HG03175 (cell line): ENCODE results near the gene WSB1.
"Not testable (repeated sequence)": the region's sequence is repeated elsewhere in the genome, so short reads cannot be mapped to it uniquely, and the experiment has no call there.

ENCODE experiments used
- ATAC-seq: cut with Tn5 transposase; IDR thresholded peaks from one replicate; pipeline ENCODE4 v1.9.1; 2021; ENCODE audit warnings: mild to moderate bottlenecking, moderate library complexity; ENCODE audit not compliant: unreplicated experiment

WSB1 gene, protein sequence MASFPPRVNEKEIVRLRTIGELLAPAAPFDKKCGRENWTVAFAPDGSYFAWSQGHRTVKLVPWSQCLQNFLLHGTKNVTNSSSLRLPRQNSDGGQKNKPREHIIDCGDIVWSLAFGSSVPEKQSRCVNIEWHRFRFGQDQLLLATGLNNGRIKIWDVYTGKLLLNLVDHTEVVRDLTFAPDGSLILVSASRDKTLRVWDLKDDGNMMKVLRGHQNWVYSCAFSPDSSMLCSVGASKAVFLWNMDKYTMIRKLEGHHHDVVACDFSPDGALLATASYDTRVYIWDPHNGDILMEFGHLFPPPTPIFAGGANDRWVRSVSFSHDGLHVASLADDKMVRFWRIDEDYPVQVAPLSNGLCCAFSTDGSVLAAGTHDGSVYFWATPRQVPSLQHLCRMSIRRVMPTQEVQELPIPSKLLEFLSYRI

DNA sequence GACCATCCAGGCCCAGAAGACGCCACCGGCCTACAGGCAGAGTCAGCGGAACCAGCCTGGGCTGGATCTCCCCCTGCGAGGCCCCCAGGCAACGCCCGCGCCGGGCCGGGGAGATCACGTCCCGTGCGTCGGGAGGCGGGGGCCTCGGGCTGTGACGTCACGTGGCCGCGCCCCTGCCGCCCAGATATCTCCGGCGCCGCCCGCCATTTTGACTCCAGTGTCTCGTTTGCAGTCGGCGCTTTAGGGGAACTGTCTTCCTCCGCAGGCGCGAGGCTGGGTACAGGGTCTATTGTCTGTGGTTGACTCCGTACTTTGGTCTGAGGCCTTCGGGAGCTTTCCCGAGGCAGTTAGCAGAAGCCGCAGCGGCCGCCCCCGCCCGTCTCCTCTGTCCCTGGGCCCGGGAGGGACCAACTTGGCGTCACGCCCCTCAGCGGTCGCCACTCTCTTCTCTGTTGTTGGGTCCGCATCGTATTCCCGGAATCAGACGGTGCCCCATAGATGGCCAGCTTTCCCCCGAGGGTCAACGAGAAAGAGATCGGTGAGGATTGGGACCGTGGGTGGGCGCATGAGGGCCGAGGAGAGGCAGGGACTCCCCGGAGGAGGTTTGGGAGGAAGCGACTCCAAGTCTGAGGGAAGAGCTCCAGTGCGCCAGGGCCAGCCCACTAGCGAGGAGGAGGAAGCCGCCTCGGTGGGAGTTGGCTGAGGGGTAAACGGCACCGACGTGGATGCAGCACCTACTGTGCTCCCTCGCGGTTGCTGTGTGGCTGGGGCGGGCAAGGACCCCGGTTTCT is at the start of gene WSB1:
Gene WSB1 (plus strand): TSS at position 217 of the 791 bp plus-strand sequence. CDS start 282 bp downstream, at position 499.
- ATAC-seq, result peak; percentile 85

DNA sequence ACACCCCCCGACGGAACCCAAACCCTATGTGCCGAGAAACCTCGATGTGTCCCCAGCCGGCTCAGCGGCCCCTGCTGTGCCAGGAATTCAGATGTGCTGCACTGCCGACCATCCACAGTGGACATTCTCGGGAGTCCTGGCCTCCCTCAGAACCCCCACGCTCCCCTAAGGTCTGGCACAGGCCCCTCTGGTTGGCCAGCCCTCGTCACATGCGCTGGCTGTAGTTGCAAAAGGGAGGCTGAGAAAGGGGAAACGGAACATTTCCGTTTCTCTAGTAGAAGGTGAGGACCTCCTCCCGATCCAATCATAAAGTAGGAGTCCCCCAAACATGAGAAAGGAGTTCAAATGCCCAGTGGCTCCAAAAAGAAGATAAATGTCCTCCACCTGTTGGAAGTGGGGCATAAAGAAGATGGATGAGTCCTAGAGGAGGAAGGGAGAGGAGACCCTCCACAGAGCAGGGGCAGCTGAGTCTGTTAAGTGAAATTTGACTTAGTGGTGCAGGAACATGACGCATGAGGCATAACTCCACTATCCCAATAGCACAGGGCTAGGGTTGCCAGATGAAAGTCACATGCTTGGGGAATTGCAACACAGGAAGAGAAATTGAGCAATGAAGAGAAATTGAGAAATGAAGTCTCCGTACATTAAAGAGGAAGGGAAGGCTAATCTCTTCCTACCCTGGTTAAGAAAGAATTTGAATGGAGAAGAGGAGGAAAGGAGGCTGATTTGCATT is 49.3 kb upstream of the WSB1 start:
- ATAC-seq, result no peak

DNA sequence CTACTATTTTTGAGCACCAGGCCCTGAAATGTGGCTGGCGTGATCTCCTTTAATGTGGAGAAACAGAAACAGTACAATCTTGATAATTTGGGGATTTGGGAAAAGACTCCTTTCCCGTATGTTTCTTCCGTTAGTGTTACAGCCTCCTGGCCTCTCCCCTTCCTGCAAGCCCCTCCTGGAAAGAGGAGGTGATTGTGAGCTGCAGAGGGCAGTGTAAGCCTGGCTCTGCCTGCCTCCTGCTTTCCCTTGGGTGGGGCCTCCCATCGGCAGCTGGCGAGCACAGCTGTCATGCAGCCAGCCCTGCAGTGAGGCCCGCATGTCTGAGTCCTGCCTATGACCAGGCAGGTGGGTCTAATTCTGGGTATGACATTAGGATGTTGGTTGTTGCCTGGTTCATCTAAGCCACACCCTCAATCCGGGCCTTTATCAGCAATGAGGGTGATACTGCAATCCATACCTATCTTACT is 48.7 kb upstream of the WSB1 start:
- ATAC-seq, result peak; percentile 76

DNA sequence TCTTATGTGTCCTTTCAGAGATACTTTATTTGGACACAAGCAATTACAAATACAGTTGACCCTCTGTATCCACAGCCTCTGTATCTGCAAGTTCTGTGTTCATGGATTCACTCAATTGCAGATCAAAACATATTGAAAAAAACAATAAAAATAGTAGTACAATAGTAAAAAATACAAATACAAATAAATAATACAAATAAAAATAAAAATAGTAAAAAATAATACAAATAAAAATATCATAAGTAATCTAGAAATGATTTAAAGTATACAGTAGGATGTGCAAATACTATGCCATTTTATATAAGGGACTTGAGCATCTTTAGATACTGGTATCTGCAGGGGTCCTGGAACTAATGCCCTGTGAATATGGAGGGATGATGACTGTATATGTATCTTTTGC is 47.4 kb upstream of the WSB1 start:
- ATAC-seq, result no peak

DNA sequence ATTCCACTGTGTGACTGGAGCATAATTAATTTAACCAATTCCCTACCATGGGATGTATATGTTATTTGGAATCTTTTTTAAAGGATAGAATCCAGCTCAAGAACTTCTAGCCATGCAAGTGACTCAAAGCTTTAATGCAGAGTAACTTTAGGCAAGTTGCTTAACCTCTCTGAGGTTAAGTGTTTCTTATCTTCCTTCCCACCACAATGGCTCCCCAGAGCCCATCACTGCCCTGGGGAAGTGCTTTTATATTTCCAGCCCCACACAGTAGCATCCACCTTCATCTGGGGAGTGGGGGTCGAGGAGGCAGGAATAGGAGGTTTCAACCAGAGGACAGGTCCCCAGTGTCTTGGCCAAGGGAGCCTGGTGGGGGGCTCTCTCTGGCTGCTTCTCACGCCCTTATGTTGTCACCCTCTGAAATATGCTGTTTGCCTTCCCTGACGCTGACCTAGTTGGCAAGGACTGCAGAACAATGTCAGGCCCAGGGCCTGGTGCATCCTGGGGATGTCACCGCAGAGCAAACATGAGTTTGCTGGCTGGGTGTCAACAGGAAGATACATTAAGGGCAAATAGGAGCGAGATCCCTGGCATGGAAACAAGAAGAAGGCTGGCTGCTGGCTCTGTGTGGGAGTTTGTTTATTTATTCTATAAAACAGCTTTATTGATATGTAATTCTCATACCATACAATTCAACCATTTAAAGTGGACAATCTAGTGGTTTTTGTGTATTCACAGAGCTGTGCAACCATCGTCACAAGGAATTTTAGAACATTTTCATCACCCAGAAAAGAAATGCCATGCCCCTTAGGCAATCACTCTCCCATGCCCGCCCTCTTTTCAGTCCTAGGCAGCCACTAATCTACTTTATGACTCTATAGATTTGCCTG is 46.6 kb upstream of the WSB1 start:
- ATAC-seq, result no peak

DNA sequence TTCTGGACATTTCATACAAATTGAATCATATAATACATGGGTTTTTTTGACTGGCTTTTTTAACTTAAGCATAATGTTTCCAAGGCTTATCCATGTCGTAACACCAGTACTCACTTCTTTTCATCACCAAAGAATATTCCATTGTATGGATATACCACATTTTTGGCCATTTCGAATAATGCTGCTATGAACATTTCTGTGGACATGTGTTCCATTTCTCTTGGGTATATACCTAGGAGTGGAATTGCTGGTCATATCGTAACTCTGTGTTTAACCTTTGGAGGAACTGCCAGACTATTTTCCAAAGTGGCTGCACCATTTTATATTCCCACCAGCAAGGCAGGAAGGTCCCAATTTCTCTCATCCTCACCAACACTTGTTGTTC is 46.0 kb upstream of the WSB1 start:
- no peak for ATAC-seq

DNA sequence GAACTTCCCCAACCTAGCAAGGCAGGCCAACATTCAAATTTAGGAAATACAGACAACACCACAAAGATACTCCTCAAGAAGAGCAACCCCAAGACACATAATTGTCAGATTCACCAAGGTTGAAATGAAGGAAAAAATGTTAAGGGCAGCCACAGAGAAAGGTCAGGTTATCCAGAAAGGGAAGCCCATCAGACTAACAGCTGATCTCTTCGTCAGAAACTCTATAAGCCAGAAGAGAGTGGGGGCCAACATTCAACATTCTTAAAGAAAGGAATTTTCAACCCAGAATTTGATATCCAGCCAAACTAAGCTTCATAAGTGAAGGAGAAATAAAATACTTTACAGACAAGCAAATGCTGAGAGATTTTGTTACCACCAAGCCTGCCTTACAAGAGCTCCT is 43.1 kb upstream of the WSB1 start:
- not testable (repeated sequence) for ATAC-seq

DNA sequence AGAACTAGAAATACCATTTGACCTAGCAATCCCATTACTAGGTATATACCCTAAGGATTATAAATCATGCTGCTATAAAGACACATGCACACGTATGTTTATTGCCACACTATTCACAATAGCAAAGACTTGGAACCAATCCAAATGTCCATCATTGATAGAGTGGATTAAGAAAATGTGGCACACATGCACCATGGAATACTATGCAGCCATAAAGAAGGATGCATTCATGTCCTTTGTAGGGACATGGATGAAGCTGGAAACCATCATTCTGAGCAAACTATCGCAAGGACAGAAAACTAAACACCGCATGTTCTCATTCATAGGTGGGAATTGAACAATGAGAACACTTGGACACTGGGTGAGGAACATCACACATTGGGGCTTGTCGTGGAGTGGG is 39.1 kb upstream of the WSB1 start:
- not testable (repeated sequence) for ATAC-seq

DNA sequence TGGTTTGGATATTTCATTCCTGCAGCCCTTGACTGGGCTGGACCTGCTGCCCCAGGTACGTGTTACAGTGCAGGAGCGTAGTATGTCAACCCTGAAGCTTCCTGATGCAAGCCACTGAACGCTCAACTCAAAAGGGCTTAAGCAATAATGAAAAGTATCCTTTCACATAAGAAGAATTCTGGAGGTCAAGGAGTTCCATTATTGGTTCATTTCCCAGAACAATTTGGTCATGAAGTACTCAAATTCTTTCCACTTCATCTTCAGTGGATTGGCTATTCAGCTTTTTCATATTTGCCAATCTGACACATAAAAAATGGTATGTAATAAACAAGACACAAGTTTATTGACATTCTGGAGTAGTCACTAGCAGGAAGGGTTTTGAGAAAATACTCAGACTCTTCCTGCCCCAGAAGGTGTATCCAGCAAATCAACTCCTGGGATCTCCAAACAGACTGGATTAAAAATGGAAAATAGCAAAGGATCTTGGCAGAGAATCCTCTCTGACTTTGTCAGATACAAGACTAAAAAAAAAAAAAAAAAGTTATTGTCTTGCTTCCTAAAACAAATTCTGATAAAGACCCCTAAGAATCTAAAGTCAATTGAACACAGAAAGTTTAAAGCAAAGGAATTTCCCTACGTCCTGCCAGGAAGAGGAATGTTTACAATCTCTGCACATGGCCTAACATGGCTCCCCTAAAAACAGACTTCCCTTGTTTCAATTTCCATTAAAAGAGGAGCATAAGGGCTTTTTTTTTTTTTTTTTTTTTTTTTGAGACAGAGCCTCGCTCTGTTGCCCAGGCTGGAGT is 37.5 kb upstream of the WSB1 start:
- ATAC-seq, result no peak

DNA sequence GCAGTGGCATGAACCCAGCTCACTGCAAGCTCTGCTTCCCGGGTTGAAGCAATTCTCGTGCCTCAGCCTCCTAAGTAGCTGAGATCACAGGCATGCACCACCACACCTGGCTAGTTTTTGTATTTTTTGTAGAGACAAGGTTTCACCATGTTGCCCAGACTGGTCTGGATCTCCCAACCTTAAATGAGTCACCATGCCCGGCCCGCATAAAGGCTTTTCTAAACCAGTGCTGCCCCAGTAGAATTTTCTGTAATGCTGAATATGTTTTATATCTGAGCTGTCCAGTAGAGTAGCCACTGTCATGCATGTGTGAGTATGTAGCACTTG is 36.9 kb upstream of the WSB1 start:
- no peak for ATAC-seq

DNA sequence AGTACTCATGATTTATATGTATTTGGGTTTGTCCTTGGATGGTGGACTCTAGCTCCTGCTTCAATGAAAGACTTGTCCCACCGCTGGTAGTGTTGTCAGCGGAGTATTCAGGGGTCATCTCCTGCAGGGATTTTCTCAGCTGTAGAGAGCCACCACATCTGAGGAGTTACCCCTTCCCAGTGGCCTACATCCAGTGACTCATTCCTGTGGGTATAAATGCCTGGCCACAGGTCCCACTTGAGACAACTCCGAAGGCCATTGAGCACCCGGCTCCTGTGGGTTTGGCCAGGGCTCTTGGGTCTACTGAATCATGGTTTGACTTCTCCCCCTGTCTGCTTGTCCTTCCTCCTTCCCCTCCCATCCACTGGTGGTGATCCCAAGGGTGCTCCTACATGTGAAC is 34.6 kb upstream of the WSB1 start:
- no peak for ATAC-seq

DNA sequence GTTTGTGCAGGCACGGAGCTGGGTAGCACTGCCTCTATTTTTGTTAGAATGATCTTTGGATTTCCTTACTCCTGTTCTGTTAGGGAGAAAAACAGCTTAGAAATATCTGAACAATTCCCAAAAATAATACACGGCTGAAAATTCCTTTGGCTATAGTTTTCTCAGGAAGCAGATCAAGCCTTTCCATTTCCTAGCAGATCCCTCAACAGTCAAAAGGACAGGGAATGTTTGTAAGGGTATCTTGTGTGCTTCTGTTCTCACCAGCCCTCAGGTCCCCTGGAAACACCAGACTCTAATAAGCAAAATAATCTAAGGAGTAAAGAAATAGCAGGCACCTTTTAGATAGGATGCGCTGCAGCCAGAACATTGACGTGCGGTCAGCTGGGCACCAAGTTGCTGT is 30.5 kb upstream of the WSB1 start:
- no peak for ATAC-seq

DNA sequence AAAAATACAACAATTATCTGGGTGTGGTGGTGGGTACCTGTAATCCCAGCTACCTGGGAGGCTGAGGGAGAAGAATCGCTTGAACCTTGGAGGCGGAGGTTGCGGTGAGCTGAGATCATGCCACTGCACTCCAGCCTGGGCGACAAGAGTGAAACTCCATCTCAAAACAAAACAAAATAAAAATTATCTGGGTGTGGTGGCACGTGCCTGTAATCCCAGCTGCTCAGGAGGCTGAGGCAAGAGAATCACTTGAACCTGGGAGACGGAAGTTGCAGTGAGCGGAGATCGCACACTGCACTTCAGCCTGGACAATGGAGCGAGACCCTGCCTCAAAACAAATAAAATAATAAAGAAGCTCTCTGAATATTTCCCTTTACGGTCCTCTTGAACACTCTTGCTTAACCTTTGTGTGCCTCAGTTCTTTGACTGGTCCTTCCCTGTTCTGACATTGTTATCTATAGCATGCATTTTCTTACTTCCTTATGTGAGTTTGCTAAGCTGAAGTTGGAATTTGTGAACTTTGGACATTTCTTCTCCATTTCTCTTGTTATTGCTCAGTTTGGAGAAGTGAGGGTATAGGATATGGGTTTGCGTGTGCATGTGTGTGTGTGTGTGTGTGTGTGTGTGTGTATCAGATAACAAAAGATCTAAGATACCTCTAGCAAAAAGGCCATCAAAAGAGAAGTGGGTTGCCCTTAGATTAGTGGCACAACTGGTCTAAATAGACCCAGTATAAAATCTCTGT is 29.7 kb upstream of the WSB1 start:
- no peak for ATAC-seq

DNA sequence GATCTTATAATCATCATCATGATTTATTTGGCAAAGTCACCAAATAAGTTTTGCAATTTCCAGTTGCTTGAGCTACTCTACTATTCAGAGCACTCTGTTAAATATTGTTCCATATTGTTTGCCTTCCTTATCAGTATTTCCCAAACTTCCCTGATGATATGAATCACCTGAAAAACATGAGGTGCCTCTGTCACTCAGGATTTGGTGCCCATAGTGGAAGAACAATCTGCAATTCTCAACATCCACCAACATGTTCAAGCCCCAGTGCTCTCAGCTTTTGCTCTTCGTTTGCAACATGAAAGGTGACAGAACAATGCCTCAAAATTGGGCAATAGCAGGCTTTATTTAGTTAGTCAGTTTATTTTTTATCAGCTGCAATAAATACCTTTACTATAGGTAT is 28.6 kb upstream of the WSB1 start:
- no peak for ATAC-seq

DNA sequence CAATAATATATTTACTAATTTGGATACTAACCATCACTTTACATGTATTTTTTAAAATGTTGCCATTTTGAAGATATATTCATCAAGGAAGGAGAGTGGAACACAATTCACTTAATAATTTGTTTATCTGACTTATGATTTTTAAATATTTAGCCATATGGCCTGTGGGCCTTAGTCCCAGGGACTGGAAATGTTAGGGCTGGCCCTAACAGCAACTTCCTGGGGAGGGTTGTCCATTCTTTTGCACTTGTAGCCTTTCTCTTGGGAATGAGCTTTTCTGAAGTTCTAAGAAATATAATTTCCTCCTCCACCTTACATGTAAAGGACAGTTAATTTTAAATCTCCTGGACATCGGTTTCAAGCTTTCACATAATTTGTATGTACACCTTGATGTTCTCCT is 27.7 kb upstream of the WSB1 start:
- ATAC-seq, result no peak

DNA sequence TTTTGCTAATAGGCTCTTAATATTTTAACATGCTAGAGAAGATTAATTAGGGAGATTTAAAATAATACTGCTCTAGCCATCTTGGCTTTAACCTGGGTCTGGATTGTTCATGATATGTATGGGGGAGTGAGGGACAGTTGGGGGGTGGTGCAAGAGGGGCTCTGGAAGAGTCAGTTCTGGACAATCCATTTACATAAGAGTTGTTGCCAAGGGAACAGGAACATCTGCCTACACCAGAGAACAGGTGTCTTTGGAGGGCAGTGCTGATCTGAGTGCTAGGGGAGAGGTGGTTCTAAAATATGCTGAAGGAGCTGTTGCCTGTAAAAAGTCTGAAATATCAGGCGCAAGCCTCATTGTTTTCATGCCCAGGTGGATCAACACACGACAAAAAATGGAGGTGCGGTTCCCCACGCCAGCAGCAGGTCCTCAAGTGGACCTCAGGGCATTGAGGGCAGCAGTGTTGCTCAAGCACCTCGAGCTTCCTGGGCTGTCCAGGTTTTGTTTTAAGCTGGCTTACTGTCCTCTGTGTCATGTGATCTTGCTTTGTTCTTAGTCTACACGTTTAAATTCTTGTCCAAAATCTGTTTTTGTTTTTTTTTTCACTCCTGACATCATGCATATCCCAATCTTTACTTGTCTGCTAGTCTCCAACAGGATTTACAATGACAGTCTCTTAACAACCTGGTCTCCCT is 25.4 kb upstream of the WSB1 start:
- no peak for ATAC-seq

DNA sequence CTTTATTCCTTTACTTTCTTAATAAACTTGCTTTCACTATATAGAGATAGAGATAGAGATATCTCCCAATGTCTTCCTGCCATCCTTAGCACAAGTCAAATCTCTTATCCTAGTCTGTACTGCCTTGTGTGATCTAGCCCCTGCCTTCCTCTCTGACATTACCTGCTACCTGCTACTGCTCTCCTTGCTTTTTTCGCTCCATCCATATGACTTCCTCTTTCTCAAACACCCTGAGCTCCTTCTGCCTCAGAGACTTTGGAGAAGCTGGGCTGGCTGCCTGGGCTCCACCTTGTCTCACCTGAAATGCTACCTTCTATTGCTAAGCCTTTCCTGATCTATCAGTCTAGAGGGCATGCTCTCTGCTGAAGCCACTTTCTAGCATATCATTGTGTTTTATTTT is 24.7 kb upstream of the WSB1 start:
- ATAC-seq, result no peak

DNA sequence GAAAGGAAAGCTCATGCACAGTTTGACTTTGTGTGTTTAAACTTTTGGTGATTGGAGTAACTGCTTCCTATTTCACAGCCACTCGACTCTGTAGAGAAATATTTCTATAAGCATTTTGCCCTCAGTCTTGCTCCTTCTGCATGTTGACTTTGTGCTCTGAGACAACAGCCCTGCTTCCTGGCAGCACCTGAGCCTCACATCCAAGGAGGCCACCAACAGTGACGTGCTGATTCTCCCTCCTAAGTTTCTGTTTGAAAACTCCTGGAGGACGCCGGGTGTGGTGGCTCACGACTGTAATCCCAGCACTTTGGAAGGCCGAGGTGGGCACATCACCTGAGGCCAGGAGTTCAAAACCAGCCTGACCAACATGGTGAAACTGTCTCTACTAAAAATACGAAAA is 23.9 kb upstream of the WSB1 start:
- no peak for ATAC-seq
